ENCODE measurements around the gene CKMT1B.
"Not testable (repeated sequence)": the region's sequence is repeated elsewhere in the genome, so short reads cannot be mapped to it uniquely, and the experiment has no call there.

Gene CKMT1B

DNA sequence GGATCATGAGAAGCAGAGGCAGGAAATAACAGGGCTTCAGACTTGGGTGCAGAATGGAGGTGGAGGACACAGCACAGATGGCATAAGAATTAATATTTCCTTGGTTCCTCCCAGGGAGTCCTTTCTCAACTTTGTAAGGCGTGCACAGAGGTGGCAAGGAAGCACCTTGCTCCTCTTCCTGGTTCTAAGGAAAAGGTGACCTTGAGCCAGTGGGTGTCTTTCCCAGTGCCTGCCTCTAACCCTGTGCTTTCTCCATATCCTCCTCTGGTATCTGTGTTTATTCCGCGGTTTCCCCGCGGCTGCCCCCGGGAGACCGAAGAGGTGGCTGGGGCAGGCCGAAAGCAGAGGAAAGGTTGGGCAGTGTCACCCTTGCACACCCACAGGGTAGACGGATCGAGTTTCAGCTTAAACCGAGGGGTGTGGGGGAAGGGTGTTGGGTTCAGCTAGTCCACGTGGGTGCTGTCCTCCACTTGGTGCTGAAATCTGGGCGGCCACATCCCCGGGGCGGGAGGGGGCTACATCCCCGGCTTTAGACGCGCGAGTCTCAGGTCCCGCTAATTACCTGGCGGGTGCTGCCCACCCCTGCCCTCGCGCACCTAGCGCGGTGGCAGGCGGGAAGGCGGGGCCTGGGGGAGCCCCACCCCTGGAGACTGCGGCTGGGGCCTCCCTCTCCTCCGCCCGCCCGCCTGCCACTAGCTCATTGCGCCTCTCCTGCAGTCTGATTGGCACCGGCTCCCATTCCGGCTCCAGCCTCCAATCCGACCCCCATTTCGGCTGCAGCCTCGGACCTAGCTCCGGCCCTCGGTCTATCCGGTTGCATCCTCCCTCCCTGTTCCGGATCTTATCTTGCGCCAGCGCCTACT lies at the start of gene CKMT1B:
TSS of gene CKMT1B (plus strand) at position 700 of the 863 bp plus-strand sequence. CDS start 192 bp downstream, outside the sequence.
- DNase-seq, result not testable (repeated sequence)

DNA sequence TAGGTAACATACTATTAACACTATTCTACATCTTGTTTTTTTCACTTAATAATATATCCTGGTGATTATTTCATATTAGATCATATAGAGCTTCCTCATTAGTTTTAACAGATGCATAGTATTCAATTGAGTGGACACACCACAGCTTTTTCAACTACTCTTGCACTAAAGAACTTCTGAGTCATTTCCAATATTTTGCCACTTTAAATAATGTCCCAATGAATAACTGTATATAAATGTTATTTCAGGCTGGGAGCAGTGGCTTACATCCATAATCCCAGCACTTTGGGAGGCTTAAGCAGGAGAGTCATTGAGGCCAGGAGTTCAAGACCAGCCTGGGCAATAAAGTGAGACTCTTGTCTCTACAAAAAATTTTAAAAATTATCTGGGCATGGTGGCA lies 49.6 kb upstream of the CKMT1B start:
- no peak for DNase-seq

DNA sequence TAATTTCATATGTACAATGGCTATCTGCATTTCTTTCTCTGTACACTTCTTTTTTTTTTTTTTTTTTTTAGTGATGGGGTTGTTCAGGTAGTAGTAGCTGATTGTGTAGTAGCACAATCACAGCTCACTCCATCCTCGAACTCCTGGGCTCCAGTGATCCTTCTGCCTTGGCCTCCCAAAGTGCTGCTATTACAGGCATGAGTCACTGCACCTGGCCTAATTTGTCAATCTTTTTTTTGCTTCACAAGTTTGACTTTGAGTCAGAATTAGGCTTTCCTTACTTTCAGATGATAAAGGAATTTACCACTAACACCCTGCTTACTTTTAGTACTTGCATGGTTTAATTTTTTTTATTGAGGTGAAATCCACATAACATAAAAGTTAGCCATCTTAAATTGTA lies 48.4 kb upstream of the CKMT1B start:
- DNase-seq, result no peak

DNA sequence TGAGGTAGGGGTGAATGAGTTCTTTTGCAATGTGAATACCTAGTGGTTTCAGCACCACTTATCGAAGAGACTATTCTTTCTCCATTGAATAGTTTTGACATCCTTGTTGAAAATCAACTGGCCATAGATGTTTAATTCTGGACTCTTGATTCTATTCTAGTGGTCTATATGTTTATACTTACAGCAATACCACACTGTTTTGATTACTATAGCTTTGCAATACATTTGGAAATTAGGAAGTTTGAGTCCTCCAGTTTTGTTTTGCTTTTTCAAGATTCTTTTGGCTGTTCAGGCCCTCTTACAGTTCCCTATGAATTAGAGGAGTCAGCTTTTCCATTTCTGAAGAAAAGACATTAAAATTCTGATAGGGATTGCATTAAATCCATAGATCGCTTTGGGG lies 46.3 kb upstream of the CKMT1B start:
- no peak for DNase-seq

DNA sequence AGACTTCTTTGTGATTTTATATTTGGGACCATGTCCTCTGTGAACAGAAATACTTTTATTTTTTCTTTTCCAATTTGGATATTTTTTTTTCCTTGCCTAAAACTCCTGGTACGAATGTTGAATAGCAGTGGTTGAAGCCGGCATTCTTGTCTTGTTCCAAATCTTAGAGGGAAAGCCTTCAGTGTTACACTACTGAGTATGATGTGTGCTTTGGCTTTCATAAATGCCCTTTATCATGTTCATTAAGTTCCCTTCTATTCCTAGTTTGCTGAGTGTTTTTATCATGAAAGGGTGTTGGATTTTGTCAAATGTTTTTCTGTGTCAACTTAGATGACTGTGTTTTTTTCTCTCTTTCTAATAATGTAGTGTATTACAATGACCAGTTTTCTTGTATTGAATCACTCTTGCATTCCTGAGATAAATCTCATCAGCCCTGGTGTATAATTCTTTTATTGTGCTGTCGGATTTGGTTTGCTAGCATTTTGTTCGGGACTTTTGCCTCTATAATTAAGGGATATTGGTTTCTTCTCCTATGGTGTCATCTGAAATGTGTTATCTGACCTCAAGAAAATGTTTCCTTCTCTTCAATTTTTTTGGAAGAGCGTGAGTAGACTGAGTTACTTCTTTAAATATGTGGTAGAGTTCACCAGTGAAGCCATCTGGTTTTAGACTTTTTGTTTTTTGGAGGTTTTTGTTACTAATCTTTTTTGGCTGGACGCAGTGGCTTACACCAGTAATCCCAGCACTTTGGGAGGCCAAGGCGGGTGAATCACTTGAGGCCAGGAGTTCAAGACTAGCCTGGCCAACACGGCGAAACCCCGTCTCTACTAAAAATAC lies 43.1 kb upstream of the CKMT1B start:
- DNase-seq, result no peak

DNA sequence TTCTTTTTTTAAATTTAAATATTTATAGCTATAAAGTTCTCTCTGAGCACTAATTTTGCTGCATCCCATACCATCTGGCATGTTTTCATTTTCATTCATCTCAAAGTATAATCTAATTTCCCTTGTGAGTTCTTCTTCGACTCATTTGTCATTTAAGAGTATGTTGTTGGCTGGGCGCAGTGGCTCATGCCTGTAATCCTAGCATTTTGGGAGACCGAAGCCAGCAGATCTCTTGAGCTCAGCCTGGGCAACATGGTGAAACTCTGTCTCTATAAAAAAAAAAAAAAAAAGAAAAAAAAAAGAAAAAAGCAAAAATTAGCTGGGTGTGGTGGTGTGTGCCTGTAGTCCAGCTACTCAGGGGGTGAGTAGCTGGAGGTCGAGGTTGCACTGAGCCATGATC lies 41.6 kb upstream of the CKMT1B start:
- no peak for DNase-seq

DNA sequence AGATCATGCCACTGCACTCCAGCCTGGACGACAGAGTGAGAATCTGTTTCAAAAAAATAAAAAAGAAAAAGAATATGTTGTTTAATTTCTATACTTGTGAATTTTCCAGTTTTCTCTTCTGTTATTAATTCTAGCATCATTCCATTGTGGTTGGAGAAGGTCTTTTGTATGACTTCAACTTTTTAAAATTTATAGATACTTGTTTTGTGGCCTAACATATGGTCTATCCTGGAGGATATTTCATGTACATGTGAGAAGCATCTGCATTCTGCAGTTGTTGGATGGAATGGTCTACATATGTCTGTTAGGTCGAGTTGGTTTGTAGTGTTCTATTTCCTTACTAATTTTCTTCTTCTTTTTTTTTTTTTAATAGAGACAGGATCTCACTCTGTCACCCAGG lies 40.8 kb upstream of the CKMT1B start:
- no peak for DNase-seq

DNA sequence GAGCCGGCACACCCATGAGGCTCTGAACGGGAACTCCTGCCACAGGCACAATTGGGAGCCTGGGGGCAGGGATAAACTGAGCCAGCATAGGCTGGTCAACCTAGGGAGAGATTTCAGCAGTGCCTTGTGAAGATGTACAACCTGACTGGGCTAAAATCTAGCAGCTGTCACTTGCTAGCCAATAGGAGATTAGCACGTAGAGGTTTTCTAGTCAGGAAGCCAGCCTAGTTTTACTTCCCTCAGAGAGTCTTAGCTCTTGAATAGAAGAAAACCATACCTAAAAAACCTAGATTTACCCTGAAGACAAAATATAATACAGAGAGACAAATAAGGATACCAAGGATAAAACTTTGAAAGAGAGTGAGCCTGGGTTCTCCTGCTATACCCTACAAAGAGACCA lies 31.1 kb upstream of the CKMT1B start:
- not testable (repeated sequence) for DNase-seq

DNA sequence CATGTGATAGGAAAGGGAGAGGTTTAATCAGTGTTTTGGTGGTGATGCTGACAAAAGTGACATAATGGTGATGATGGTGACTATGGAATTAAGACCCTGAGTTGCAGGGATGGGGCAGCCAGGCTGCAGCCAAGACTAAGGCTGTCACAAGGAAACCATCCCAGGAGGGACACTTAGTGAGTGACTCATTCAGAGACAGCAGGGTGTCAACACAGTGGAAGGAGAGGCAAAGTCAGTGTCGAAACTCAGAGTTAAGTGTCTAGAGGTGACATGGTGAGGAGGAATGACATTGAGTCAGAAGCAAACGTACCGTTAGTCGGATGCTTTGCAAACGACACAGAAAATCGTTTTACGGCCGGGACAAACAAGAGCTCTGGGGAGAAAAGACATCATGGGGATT lies 30.0 kb upstream of the CKMT1B start:
- not testable (repeated sequence) for DNase-seq

DNA sequence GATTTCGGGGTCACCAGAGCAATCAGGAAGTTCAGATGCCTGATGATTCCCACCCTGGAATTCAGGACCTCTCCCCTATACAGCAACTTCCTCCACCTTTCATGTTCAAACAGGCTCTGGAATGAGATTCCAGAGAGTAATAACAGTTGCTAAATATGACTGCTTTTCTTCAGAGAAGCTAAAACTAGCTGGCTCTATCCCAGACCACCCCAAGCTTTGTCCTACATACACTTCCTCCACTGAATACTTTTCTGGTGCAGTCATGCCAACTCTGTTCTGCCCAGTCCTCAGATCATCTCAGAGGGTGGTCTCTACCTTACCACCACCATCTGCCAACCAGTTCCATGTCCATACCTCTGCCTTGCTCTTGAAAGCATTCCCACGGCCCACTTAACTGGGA lies 27.2 kb upstream of the CKMT1B start:
- not testable (repeated sequence) for DNase-seq

DNA sequence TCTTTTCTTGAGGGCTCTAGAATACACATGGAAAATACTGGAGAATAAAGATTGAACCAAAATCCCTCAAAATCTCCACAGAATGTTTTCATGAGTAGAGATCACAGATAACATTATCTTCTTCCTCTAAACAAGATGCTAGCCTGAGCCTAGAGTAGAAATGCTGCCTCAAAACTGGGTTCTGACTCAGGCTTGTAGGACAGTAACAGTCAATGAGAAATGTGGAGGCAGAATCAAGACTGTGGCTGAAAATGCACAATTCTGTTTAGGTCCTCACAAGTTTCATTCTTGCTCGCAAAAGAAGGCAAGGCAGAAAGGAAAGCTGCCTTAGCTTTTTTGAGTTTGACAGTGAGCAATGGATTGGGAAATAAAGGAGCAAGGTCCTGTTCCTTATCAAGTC lies 19.2 kb upstream of the CKMT1B start:
- not testable (repeated sequence) for DNase-seq

DNA sequence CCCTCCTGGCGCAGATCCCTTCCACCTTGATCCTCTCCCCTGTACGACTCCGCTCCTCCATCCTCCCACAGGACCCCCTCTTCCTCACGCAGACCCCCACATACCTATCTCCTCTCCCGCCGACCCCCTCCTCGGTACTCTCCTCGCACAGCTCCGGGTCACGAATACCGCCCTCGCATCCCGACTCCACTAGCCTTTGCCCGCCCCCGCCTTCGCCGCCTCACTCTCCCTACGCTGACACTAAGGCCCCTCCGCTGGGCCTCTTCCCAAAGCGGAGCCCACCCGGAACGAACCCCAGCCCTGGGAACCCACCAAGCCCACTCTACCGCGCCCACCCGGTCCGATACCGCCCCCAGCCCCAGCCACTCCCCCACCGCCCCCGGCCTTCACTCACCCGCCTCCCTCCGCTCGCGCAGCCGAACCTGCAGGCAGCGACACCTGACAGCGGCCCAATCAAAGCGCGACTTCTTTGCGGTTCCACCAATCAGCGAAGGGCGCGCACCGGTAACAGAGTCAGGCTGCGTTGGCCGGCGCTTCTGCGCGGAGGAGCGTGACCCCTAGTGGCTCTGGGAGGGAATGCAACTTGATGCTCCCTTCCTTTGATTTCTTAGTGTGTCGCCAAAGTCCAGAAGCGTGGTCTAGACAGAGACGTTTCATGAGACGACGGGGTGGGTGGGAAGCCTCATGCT lies 3.9 kb upstream of the CKMT1B start, which contains the start of gene PPIP5K1:
TSS of gene PPIP5K1 (minus strand) at position 431 of the 689 bp plus-strand sequence. CDS start 5,704 bp downstream, outside the sequence.
- DNase-seq, result not testable (repeated sequence)

DNA sequence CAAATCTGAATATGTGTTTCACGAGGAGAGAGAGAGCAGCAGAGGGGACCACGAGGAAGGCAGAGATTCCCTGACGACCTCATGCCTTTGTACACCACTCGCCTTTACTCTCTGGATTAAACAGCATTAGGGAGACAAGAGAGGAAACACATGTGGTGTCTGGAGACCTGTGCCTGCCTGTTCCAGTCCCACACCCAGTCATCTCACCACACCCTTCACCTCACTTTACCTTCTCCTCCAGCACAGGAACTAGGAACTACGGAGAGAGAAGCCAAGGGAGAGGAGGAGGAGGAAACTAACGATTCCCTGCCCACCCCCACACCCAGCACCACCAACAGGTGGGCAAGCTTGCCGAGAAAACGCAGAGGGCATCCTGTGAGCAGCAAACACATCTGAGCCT lies 986 bp upstream of the CKMT1B start:
- not testable (repeated sequence) for DNase-seq

DNA sequence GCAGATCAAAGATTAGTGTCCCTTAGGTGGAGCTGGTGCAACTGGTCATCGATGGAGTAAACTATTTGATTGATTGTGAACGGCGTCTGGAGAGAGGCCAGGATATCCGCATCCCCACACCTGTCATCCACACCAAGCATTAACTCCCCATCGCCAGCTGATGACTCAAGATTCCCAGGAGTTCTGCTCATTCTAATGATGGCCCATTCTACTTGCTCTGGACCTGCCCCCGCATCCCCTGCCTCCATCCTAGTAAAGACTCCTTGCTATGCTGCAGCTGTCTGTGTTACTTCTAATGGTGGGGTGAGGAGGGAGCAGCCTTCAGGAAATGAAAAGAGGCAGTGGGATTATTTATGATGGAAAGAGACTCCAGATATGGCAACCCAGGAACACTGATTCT lies 5.3 kb downstream of the CKMT1B start:
- not testable (repeated sequence) for DNase-seq

DNA sequence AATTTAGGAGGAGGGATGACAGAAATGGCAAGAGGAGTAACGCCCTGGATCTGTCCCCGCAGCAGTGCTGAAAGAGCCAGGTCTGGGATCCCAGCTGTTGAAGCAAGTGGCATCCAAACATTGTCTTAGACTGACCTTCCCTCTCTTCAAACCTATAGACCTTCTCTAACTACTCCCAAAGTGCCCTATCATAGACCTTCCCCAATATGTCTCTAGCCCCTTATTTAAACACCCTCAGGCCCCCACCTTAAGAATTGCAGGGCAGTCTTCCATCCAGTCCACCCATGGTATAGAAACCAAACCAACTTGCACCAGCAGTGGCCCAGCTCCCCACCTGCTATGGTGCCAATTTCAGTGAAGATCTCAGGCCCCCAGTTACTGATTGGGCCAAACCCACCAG lies 6.4 kb downstream of the CKMT1B start:
- DNase-seq, result not testable (repeated sequence)

DNA sequence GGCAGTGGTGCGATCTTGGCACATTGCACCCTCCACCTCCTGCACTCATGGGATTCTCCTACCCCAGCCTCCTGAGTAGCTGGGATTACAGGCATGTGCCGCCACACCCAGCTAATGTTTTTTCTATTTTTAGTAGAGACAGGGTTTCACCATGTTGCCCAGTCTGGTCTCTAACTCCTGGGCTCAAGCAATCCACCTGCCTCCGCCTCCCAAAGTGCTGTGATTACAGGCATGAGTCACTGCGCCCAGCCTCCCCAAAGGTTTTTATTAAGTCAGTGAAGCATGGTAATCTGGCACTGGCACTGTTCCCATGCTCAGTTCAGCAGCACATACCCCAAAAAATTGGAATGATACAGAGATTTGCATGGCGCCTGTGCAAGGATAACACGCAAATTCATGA lies 8.4 kb downstream of the CKMT1B start:
- DNase-seq, result not testable (repeated sequence)

DNA sequence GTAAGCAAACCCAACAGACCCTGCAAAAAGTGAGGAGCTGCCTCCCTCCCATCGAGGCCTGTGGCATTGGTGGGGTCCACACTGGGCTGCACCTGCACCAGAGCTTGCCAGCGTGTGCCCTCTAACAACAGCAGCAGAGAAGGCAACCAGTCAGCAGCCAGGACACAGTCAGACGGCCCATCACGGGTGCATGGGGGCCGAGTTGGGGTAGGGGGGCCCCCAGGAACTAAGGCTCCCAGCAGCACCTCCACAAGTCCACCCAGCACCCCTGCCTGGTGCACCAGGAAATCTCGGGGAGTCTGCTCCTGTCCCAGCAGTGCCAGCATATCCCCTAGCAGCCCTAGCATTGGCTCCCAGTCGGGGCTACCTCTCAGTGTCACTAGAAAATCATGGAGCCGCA lies 23.9 kb downstream of the CKMT1B start:
- not testable (repeated sequence) for DNase-seq

DNA sequence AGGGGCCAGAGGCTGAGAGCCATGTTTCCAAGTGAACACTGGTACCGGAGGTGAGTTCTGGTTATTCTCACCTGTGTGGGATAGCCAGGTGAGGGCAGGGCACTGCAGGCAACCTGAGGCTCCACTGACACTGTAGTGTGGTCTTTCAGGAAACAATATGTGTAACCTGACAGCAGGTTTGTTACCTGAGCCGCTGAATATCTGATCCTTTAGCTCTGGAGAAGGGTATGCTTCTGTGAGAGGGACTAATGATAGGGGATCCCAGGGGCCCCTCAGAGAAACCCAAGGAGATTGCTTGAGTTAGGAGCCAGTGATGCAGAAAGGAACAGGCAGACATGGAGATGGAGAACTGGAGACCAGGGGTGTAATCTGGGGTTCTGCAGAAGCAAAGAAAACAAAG lies 24.9 kb downstream of the CKMT1B start, which contains the start of gene STRC:
TSS of gene STRC (minus strand) at position 101 of the 400 bp plus-strand sequence. CDS start at position 23, 78 bp downstream.
- not testable (repeated sequence) for DNase-seq

DNA sequence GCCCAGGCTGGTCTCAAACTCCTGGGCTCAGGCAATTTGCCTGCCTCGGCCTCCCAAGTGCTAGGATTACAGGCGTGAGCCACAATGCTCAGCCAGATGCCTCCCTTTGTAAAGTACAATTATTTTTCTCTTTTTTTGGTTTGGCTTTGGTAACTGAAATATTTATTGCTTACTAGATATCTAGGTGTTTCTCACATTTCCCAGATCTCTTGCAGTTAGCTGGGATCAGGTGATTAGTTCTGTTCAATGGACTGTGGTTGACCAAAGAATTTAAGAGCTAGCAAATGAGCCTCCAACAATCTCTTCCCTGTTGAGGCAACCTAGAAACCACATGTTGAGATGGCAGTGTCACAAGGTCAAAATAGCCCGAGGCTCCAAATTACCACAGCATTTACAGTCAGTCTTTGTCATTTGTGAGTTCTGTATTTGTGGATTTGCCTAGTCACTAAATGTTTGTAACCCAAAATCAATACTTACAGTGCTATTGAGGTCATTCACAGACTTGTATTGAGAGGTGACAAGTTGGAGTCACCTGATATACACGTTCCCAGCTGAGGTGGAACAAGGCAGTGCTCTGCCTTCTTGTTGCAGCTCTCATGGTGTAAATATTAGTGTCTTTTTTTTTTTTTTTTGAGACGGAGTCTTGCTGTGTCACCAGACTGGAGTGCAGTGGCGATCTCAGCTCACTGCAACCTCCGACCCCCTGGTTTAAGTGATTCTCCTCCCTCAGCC lies 28.4 kb downstream of the CKMT1B start:
- not testable (repeated sequence) for DNase-seq

DNA sequence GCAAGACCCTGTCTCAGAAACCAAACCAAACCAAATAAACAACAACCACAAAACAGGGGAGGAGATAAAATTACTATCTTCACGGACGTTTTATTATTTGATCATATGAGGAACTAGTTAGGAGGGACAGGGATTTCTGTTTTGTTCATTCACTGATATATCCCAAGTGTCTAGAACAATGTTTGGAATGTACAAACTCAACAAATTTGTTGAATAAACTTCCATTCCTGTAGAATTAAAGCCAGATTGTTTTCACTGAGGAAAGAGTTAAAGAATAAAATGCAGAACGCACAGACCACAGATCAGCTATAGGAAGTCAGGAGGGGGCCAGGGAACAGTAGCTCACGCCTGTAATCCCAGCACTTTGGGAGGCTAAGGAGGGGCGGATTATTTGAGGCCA lies 31.3 kb downstream of the CKMT1B start:
- no peak for DNase-seq

DNA sequence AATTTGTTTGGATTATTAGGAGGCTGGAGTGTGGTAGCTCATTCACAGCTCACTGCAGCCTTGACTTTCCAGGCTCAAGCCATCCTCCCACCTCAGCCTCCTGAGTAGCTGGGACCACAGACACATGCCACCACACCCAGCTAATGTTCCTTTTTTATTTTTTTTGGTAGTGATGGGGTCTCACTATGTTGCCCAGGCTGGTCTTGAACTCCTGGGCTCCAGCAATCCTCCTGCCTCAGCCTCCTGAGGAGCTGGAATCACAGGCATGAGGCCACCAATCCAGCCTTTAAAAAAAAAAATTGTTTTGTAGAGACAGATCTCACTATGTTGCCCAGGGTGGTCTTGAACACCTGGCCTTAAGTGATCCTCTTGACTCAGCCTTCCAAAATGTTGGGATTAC lies 33.1 kb downstream of the CKMT1B start:
- not testable (repeated sequence) for DNase-seq

Measured in NCI-H1092 treated with DMSO at 0.1 percent for 48 hours (cell line).